Gastroesophageal sphincter (tissue), 4 donors: Measurements from ENCODE around the gene TNS3. TPM values are rescaled to one million over a fixed set of nuclear protein-coding genes. Genes with fewer than 3 reads are reported as not detected.

Experiments used
- ATAC-seq: fragments of 150-250 bp; one replicate; pipeline ENCODE4 v1.9.1; 2016; ENCODE audit warnings: mild to moderate bottlenecking, moderate library complexity
- H3K27ac ChIP-seq, 4 donors: fragments of 200-600 bp; sonication (generic) in 3 of 4; 1 replicate in 3 of 4; 2 replicates in 1 of 4; pipeline ENCODE4 v1.5.1; 2016 to 2019
- H3K27me3 ChIP-seq: fragments of 200-600 bp; sonication (generic); one replicate; pipeline ENCODE4 v1.5.1; 2019
- H3K36me3 ChIP-seq, 2 donors: fragments of 200-600 bp; sonication (generic); one replicate each; pipeline ENCODE4 v1.5.1; 2019; ENCODE audit warnings: control low read depth in 1 of 2
- H3K4me1 ChIP-seq, 3 donors: fragments of 200-600 bp; sonication (generic); 1 replicate in 2 of 3; 2 replicates in 1 of 3; pipeline ENCODE4 v1.5.1; 2016 to 2019; ENCODE audit warnings: control low read depth in 2 of 3
- H3K4me3 ChIP-seq, 2 donors: fragments of 200-600 bp; sonication (generic); one replicate each; pipeline ENCODE4 v1.5.1; 2019; ENCODE audit warnings: mild to moderate bottlenecking in 1 of 2, moderate library complexity in 1 of 2
- H3K9me3 ChIP-seq, 3 donors: fragments of 200-600 bp; sonication (generic); one replicate each; pipeline ENCODE4 v1.5.1; 2017 to 2019; ENCODE audit warnings: control low read depth in 2 of 3
- EP300 ChIP-seq: sonication (generic); formaldehyde crosslinking; IDR thresholded peaks from one replicate; pipeline ENCODE4 v1.6.1; 2017; ENCODE audit warnings: antibody characterized with exemption, mild to moderate bottlenecking
- POLR2A ChIP-seq, 2 donors: fragments of 450-650 bp; IDR thresholded peaks; one replicate each; pipeline ENCODE4 v1.6.1; 2017; ENCODE audit warnings: antibody characterized with exemption in 2 of 2, mild to moderate bottlenecking in 2 of 2, moderate library complexity in 1 of 2
- POLR2AphosphoS5 ChIP-seq: sonication (generic); formaldehyde crosslinking; IDR thresholded peaks from one replicate; pipeline ENCODE4 v1.6.1; 2017; ENCODE audit warnings: antibody characterized with exemption
- WGBS, 2 donors: methylation state at CpG; one replicate each; pipeline ENCODE4 v1.1.5; 2018; ENCODE audit warnings: low coverage in 1 of 2; 5-methylcytosine and 5-hydroxymethylcytosine counted together
- total RNA-seq, 4 donors: library from RNA; depleted of rRNA; stranded (reverse); fragments of >200 nt; gene quantifications; one replicate each; pipeline ENCODE4 v1.1.0, GENCODE V29; 2016
- TF ChIP-seq, protein P1 (sequence below), 4 experiments: fragments of 200-600 bp in 2 of 4; fragments of 450-650 bp in 2 of 4; sonication (generic) in 1 of 4; IDR thresholded peaks; one replicate each; pipeline ENCODE4 v1.5.1; 2017 to 2019; ENCODE audit warnings: antibody characterized with exemption in 4 of 4, mild to moderate bottlenecking in 2 of 4, moderate library complexity in 2 of 4

TNS3 gene
- total RNA-seq, 4 donors from 2014 or later, result 35.0 to 61.3 (median 45.1) TPM

GRCh38 chr7:47280114-47280513, 301.8 kb downstream of the TNS3 start:
- Histone ChIP-seq H3K9me3 (no peaks in the 10 kb centered on the region), H3K27me3 (no peaks in the 10 kb centered on the region), H3K4me1 (no peaks in the 10 kb centered on the region), H3K36me3 (peaks cover 0 to 98% of the 10 kb centered on the region in 2 donors), H3K4me3 (no peak overlapping the region), H3K27ac (no peak overlapping the region)
- 82 to 95% methylated on average over 3 of the region's 4 CpGs for WGBS, 2 donors
- no peak for TF ChIP-seq POLR2AphosphoS5
- no peak for ATAC-seq

DNA sequence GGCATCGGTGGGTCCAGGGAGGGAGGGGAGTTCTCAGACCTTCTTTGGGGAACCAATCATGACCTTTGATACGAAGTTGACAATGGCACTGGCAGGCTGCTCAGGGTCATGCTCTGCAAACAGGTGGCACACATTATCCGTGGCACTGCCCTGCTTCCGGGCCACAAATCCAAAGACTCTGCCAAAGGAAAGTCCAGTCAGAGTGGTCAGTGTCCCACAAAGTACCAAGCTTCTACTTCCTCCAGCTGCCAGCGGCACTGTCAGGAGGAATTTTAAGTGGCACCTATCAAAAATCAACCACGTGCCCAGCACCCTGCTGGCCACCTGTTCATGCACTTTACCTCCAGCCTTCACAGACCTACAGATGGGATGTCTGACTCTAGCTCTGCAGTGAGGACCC, 303.9 kb downstream of the TNS3 start:
- Histone ChIP-seq H3K4me1 (no peaks in the 10 kb centered on the region), H3K36me3 (peaks cover 0 to 78% of the 10 kb centered on the region in 2 donors), H3K9me3 (no peaks in the 10 kb centered on the region), H3K27ac (no peak overlapping the region), H3K27me3 (no peaks in the 10 kb centered on the region), H3K4me3 (no peak overlapping the region)
- WGBS, 2 donors, result 100% methylated on average over 3 of the region's 6 CpGs; no CpG with 5 or more reads in 1 of the 2 donors
- TF ChIP-seq, protein P1, sequence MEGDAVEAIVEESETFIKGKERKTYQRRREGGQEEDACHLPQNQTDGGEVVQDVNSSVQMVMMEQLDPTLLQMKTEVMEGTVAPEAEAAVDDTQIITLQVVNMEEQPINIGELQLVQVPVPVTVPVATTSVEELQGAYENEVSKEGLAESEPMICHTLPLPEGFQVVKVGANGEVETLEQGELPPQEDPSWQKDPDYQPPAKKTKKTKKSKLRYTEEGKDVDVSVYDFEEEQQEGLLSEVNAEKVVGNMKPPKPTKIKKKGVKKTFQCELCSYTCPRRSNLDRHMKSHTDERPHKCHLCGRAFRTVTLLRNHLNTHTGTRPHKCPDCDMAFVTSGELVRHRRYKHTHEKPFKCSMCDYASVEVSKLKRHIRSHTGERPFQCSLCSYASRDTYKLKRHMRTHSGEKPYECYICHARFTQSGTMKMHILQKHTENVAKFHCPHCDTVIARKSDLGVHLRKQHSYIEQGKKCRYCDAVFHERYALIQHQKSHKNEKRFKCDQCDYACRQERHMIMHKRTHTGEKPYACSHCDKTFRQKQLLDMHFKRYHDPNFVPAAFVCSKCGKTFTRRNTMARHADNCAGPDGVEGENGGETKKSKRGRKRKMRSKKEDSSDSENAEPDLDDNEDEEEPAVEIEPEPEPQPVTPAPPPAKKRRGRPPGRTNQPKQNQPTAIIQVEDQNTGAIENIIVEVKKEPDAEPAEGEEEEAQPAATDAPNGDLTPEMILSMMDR (IDR thresholded peaks at IDR 0.05), result no peak
- TF ChIP-seq EP300 (no peak), POLR2AphosphoS5 (no peak), POLR2A (IDR thresholded peaks at IDR 0.05) (no peak)
- no peak for ATAC-seq

- Histone ChIP-seq H3K36me3 (peaks cover 0 to 71% of the 10 kb centered on the region in 2 donors), H3K27me3 (no peaks in the 10 kb centered on the region), H3K27ac (no peak overlapping the region), H3K4me1 (no peaks in the 10 kb centered on the region), H3K9me3 (no peaks in the 10 kb centered on the region), H3K4me3 (no peak overlapping the region)
- 90 to 95% methylated on average over 3 to 15 of the region's 20 CpGs for WGBS, 2 donors
- no peak for ATAC-seq
- TF ChIP-seq EP300 (no peak), POLR2A (IDR thresholded peaks at IDR 0.05) (no peak), POLR2AphosphoS5 (no peak)
- TF ChIP-seq, protein P1 (IDR thresholded peaks at IDR 0.05), result no peak
Measured at GRCh38 chr7:47277321-47277781, 304.6 kb downstream of the TNS3 start.

DNA sequence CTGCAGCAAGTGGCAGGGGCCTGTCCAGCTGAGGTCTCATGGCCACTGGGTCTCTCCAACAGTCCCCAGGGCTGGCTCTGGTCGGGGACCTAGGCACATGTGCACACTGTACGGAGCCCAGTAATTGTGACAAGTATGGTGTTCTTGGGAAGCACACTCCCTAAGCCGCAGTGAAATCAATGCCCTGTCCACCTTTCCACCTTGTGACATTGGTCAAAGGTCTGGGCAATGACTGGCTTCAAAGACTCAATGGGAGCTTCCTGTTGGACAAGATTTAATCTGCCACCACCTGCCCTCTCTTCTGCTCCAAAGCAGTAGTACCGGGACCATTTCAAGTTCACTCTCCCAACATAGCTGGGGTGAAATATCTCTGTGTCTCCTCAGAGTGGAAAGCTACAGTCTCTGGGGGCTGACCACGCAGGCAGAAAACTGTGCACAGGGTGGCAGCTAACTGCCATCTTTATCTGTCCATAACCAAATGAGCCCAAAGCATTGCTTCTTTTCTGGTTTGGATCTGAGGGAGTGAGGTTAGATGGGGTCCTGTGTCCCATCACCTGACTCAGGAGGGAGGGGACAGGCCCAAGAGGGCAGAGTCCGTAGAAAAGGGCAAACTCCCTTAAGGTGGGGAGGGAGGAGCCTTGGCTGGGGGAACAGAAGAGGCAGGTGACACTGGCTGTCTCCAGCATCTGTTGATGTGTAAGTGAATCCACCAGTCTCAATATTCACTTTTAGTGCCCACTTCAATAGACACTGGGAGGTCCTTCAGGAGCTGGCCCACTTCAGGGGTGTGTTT, 307.7 kb downstream of the TNS3 start:
- no peaks in the 10 kb centered on the region for H3K27me3 ChIP-seq
- H3K4me3 ChIP-seq, result no peak overlapping the region
- no peak overlapping the region for H3K27ac ChIP-seq
- TF ChIP-seq, protein P1 (IDR thresholded peaks at IDR 0.05), result no peak
- TF ChIP-seq POLR2A (IDR thresholded peaks at IDR 0.05) (no peak), POLR2AphosphoS5 (no peak)
- WGBS, 2 donors, result 100% methylated on average over 1 to 3 of the region's 6 CpGs
- ATAC-seq, result no peak
- H3K9me3 ChIP-seq, result peaks cover 0 to 6% (median 0%) of the 10 kb centered on the region in 3 donors
- H3K36me3 ChIP-seq, result peaks cover 0 to 39% of the 10 kb centered on the region in 2 donors
- H3K4me1 ChIP-seq, result no peaks in the 10 kb centered on the region

- no peaks in the 10 kb centered on the region for H3K4me1 ChIP-seq
- no peak overlapping the region for H3K27ac ChIP-seq
- 96% methylated on average over 3 of the region's 4 CpGs; no CpG with 5 or more reads in 1 of the 2 donors for WGBS, 2 donors
- peaks cover 0 to 17% (median 0%) of the 10 kb centered on the region in 3 donors for H3K9me3 ChIP-seq
- no peak for TF ChIP-seq POLR2A (IDR thresholded peaks at IDR 0.05)
- no peak for TF ChIP-seq POLR2AphosphoS5
- TF ChIP-seq EP300, result no peak
- TF ChIP-seq, protein P1 (IDR thresholded peaks at IDR 0.05), result no peak
- peaks cover 0 to 28% of the 10 kb centered on the region in 2 donors for H3K36me3 ChIP-seq
- no peak for ATAC-seq
- no peak overlapping the region for H3K4me3 ChIP-seq
- no peaks in the 10 kb centered on the region for H3K27me3 ChIP-seq
Measured at GRCh38 chr7:47273088-47273487, 308.8 kb downstream of the TNS3 start.
